Measurements from ENCODE around the gene SUSD1.

The SUSD1 gene

DNA sequence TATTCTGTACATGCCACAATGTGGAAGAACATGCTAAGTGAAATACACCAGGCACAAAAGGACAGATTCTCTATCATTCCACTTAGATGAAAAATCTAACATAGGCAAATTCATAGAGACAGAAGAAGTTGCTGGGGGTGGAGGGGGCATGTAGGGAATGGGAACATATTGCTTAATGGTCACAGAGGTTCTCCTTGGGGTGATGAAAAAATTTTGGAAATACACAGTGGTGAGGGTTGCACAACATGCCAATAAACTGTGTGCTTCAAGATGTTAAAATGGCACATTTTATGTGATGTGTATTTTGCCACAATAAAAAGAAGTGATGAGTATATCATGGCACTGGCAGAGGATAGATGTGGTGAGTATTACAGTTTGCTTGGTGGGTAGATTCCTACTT lies 111.9 kb downstream of the SUSD1 start:
- DNase-seq = no peak

DNA sequence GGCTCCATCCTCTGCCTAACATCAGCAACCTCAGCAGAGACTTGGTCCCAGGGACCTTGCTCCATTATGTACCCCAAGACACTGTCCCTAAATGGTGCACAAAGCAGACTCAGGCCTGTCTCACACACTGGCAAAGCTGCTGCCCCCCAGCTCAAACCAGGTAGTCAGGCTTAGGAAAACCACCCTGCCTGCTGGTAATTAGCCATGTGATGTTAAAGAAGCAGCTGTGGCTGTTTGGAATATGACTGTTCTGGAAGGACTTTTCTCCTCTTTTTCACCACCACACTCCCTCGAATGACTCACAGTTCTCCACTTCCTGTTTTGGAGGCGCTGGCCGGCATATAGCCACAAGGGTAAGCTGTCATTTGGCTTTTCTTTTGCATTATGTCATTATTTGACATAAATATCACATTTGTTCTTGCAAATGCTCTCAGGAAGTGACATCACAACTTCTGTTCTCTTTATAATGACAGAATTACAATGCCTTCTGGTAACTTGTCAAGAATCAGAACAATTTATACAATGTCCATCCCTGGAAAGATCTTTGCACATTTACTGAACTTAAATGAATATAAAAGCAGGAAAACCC lies 113.9 kb downstream of the SUSD1 start:
- DNase-seq = peak in 1 of 2 experiments; percentile 9

DNA sequence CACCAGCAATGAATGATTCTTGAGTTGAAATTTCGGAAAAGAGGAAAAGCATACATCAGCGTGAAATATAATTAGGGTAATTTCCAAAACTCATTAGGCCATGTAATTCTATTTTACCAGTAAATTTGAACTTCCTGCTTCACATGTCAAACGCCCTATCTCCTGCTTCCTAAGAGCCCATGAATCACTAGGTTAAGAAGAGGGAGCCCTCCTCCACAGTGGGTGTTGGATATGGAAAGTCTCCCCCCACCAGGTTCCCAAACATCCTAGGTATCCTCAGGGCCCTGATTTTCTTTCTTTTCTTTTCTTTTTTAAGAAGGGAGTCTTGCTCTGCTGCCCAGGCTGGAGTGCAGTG lies 115.2 kb downstream of the SUSD1 start:
- no peak for DNase-seq

DNA sequence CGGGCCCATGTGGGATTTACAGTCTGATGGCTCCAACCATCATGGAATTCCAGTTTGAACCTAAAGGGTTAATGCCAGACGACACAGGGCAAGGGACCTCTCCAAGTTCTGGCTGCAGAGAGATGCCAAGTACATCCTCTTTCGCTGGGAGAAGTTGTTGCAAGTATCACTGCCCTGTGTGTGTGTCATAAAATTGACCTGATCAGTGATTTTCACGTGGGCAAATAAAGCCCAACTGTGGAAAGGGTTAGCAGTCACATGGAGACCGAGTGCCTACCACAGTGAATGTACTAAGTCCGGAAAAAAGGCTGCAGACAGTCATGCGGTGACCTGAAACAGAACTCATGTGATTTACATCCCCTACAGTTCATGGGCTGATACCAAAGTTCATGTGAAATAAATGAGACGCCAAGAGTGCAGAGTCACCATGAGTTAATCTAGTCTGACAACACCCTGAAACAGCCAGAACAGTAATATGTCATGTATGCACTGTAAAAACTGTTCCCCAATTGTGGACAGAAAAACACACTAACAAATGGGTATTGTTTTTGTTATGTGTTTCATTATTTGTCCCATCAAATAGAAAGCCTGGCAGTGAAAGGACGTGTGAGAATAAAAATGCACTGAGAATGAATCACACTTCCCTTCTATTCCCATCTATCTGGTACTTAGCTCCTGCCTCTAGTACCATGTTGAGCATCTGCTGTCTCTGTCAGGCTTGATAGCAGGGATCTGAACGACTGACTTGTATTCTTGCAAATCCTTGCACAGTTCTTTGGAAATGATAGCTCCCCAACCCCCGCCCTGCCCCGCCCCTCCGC lies 115.7 kb downstream of the SUSD1 start:
- no peak for DNase-seq

DNA sequence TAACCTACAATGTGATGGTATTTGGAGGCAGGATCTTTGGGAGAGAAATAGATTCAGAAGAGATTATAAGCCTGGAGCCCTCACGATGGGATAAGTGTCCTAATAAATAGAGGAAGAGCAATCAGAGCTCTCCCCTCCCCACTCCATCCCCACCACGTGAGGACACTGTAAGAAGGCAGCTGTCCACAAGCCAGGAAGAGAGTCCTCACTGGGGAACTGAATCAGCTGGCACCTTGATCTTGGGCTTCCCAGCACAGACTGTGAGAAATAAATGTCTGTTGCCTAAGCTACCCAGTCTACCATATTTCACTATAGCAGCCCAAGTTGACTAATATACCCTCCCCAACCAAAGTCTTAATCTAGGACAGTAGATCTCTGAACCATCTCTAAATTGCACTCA lies 118.1 kb downstream of the SUSD1 start:
- DNase-seq = no peak

DNA sequence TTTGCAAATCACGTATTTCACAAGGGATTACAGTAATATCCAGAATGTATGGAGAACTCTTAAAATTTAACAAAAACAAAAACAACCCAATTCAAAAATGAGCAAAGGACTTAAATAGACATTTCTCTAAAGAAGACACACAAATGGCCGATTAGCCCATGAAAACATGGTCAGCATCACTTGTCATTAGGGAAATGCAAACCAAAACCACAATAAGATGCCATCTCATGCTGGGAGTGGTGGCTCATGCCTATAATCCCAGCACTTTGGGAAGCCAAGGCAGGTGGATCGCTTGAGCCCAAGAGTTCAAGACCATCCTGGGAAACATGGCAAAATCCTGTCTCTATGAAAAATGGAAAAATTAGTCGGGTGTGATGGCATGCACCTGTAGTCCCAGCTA lies 120.2 kb downstream of the SUSD1 start:
- no peak for DNase-seq

DNA sequence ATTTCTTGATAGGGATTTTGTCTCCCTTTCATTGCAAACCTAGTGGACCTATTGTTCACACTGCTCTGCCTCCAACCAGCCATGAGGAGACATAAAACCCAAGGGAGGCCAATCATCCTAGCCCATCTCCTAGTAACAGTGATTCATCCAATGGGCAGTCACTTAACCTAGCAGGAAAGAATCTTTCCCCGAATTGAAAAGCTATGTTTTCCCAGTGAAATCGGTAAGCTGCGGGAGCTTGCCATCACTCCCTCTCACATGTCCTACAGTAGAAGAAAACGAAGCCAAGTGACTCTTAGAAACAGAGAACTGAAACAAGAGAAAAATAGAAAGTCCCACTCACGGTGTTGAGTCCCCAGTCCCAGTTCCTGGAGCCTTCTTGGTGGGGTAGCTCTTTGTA lies 123.3 kb downstream of the SUSD1 start:
- DNase-seq = no peak

DNA sequence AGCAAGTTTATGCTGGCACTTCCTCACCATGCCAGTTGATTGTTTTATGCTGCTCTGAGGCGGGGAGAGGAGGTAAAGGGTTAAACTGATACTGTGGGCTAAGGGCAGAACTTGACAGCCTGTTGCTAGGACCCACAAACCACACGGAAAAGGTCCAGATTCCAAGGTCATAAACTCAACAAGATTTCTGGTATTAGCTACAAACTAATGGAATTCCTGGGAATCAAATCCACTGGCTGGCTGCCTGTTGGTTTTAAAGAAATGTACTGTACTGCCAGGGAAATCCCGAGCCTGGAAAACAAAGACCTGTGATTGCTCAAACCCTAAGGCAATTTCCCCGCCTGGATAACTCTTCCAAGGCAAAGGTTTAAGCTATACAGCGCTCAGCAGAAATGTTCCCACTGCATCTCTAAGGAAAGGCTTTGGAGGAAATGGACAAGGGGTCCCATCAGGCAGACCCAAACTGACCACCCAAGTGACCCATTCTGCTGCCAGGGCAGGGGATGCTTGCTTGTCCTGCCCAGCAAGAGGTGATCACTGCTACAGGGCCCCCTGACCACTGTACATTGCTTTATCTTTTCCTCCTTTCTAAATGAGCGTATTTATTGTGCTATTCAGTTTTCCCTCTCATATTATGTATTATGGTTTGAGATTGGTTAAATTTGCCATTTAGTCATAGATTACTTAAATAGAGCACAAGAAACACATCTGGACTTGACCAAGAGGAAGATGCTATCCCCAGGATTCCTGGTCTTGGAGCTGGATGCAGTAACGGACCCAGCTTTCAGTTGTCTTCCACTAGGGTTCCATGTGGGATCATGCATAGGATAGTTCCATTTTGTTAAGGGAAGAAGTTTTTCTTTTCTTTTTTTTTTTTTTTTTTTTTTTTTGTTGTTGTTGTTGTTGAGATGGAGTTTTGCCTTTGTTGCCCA lies 124.3 kb downstream of the SUSD1 start:
- no peak for DNase-seq

DNA sequence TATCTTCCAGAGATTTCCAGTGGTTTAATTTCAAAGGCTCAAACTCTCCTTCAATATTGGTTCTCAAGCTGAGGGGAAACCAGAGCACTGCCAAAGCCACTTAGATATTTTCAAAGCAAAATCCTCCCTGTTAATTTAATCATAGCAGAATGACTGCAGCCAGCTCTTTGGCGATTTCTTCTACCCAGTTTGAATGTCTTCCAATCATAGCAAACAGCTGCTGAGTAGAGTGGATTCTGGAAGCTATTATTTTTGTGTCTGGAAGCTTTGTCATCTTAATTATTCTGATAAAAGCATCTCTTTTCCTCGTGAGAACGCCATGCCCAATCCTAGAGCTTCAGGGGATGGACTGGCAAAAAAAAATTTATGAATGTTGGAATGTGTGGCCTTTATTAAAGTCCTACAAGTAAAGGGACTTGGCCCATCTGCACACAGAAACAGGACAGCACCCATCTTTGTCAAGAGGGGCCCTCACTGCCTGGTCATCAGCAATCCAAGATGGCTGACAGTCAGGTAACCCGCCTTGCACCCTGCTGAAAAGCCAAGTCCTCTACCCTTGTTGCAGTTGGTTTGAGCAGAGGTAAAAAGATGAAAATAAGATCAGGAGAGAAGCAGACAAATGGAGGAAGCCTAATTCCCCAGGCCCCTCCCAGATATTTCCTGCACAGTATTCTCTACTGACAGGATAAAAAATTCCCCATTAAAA lies 125.1 kb downstream of the SUSD1 start:
- DNase-seq = no peak

DNA sequence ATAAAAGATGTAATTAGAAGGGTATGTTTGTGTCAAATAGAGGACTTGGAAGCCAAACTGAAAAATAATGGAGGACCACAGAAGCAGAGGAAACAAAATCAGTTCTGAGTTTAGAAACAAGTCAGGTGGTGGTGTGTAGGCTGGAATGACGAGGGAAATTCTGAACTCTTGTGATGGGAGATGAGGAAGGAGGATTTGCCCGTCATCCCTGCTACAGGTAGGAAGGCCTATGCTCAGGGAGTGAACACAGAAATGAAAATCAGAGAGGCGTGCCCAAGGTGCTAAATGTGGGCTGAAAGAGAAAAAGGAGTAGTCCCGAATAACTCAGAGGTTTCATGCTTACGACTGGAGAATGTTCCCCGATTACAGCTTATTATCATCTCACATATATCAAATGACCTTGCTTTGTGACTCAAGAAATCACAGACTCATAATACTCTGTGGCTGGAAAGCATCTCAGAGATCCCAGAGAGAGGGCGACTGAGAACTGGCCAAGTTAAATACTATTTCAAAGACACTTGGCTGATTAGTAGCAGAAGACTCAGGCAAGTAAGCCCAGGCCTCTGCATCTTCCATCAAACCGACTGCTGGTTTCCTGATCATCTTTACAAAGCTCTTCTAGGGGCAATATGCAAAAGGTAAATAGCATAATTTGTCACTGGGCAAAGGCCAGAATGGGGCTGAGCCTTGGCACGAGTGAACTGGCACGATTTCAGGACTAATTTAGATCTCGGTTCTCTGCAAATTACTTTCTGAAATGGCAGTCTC lies 126.0 kb downstream of the SUSD1 start:
- no peak for DNase-seq

DNA sequence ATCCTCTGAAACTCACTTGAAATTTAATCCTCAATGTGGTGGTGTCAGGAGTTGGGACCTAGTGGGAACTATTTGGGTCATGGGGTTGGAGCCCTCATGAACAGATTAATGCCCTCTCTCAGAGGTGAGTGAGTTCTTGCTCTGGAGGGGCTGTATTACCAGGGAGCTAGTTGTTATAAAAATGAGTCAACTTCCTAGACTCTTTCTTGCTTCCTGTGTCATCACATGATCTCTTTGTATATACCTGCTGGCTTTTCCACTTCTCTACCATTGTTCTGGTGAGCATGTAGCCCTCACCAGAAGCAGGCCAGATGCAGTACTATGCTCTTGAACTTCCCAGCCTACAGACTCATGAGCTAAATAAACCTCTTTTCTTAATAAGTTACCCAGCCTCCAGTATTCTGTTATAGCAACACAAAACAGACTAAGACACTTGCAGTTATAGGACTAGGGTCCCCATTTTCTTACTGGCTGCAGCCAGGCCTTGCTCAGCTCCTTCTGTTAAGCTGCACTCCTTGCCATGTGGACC lies 127.5 kb downstream of the SUSD1 start:
- no peak for DNase-seq

DNA sequence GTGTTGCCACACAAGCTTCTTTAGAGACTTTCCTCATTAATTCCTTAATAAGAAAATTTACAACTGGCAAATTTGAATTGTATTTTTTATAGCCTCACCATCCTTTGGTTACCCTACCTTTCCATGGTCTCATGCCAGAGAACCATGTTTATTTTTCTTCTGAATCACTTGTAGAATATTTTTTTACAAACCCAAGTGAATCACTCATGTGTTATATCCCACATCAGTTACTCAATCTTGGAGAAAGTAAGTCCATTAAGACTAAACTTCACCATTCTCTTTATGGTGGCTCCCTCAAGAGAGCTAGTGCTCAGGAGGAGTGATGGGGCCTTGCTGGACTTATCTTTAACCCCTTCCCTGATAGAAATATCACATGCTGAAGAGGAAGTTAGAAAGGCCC lies 128.9 kb downstream of the SUSD1 start:
- DNase-seq = no peak

DNA sequence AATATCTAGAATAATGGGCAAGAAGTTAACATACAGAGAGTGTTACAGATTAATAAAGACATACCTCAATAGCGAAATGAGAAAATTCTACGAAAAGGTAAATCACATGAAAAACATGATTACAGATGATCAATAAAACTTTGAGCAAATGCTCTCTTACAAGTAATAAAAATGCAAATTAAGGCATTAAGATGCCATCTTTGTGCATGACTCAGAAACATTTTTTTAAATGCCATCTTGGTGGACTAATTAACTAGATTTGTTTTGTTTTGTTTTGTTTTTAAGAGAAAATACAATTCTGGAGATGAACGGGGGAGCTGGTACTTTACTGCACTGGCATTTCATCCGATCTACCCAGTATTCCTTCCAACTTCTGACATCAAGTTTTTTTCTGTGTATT lies 130.2 kb downstream of the SUSD1 start:
- no peak for DNase-seq

DNA sequence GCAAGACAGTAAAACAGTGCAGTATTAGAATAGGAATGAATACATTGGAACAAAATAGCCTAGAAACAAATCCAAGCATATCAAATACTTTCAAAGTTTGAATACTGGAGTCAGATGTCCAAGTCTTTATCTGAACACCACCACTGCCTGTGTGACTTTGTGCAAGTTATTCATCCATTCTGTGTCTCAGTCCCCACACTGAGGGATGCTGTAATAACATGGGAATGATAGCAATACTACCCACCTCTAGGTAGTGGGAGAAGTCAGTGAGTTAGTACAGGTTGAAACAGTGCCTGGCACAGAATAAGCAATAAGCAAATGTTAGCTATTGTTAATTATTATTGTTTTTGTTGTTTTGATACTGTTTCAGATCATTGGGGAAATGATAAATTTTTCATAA lies 130.9 kb downstream of the SUSD1 start:
- DNase-seq = no peak

DNA sequence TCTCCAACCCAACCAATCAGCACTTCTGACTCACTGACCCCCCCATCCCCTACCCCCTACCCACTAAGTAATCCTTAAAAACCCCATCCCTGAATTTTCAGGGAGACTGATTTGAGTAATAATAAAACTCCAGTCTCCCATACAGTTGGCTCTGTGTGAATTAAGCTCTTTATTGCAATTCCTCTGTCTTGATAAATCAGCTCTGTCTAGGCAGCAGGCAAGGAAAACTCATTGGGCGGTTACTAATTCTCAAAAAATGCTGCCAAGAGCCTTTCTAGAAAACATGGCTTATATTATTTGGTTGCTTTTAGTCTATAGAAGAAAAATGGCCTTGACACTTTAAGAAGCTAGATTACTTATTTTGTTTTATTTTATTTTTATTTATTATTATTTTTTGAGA lies 131.7 kb downstream of the SUSD1 start:
- no peak for DNase-seq

DNA sequence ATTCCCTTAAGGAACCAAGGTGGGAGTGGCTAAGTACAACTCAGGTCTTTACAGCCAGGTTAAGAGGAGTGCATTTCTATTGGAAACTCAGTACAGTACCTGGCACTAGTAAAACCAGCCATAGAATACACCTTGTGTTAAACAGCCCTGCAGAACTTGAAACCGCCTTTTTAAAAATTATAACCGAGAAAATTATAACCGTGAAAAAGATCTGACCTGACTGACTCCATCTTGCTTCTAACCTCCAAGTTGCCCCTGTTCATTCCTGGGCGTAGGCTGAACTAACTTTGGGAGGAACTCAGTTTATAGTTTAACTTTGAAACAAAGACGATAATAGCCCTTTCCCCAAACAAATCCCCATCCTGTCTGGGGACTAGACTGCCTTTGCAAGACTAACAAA lies 132.3 kb downstream of the SUSD1 start:
- DNase-seq = no peak

DNA sequence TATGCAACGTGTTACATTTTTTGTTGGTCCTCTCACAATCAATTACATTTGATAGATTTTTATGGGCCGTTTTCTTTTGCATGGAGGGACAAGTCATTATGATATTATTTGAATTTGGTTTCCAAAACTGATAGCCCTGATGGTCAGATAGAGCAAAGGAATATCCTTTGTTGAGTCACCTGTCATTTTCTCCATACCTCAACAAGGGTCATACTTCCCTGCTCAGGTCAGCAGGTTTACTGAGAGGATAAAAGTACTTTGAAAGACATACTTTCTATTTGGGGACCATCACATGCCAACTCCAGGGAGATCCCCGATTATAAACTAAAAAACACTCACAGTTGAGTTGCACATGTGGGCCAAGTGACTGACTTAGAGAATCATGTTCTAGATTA lies 132.9 kb downstream of the SUSD1 start:
- no peak for DNase-seq

DNA sequence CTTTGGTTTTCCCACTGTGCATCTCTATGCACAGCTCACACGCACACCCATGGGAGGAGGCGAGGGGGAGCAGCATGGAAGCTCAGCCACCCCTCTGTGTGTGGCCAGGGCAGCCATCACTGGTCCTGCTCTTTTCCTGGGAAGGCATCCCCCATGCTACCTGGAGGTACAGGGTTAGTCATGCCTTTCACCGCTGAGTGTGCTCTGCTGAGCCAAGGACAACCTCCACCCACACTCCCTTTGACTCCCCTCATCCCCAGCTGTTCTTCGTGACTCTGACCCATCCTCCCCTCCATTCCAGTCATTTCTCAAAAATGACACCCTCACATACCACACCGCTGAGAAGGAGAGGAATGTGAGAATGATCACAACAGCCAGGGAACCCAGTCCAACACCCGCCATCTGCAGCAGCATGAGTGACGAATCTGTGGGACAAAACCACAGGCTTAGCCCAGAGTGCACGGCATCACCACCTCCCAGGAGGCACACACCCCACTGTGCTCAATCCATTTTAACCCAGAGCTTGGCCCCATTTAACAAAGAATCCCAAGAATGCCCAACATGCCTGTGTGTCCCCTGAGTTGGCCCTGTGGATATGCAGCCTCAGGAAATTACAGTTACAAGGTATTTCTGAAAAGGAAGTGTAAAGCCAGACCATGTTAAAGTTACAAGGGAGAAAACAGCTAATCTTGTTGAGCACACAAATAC lies 133.4 kb downstream of the SUSD1 start:
- no peak for DNase-seq

DNA sequence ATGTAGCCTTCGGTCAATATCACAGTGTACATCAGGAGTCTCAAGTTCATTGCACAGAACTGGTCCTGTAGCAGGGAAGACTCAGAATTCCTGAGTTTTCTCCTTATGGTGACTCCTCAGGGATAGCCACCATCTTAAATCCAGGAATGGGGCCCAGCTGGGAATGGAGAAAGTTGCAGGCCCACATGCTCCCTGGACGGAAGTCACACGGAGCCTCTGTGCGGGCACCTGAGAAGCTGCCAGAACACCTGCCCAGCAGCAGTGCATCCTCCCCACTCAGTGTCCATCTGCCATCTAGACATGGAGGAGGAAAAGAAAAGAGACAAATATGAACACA lies 133.9 kb downstream of the SUSD1 start:
- no peak for DNase-seq

DNA sequence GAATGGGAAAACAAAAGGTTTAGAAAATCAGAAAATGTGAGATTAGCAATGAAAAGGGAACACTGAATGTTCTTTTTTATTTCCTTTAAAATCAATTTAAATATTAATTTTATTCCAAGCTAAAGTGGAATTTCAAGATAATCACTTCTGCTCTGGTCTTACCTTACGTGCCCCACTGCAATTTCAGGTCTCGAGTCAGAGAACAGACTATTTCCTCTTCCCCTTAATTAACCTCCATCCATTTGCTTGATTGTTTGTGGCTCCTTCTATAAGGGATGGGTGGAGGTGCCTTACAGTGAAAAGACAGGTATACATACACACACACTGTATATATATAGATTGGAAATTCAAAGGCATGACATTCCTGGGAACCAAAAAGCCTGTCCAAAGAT lies 137.1 kb downstream of the SUSD1 start:
- no peak for DNase-seq

DNA sequence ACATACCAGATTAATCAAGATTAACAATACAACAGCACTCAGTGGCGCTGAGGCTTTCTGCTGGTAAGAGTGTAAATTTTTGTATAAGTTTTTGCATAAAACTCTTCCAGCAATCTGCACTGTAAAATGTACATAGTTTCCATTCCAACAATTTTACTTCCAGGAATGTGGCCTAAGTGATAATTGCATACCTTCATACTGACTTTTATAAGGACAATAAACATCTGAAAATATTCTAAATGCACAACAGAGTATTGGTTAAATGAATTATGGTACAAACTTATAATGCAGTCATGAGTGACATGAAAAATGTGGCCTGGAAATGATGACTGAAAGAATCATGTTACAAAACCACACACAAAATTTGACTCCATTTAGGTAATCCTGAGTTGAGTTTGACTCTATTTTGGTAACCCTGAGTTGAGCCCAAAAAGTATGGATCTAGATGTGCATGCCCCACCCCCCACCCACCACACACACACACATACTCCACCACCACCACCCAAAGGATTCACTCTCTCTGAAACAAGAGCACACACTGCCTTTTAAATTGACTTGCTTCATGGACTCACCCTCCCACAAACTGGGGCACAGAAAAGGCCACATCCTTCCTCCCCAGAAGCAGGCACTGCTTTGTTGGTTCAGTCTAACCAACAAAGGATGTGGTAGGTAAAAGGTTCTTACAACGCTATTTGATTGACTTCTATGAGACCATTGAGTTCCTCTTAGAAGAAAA lies 137.6 kb downstream of the SUSD1 start:
- peak; percentile 12 to 60 for DNase-seq
